ENCODE data around the gene COQ8A. TPM values are rescaled to one million over a fixed set of nuclear protein-coding genes. Genes with fewer than 3 reads are reported as not detected.

The COQ8A gene
- polyA plus RNA-seq (2012; ENCODE audit: low read depth, missing spikeins), result 10.4 TPM

GRCh38 chr1:226940029-226940805 lies at the start of gene COQ8A:
TSS of gene COQ8A (plus strand) at chr1:226940294. CDS start at chr1:226961386, 21,092 bp downstream.
- TF ChIP-seq POLR2A (IDR thresholded peaks at IDR 0.05; ENCODE audit: low read depth, low read length) (no peak), POU2F2 (IDR thresholded peaks at IDR 0.05; ENCODE audit: low read depth, low read length) (no peak), PAX5 (IDR thresholded peaks at IDR 0.05; ENCODE audit: insufficient read depth, low read length, severe bottlenecking) (no peak), SPI1 (IDR thresholded peaks at IDR 0.05; ENCODE audit: low read depth, low read length) (peak; percentile 54), TAF1 (IDR thresholded peaks at IDR 0.05; ENCODE audit: low read depth, low read length) (no peak), POLR2AphosphoS5 (IDR thresholded peaks at IDR 0.05; ENCODE audit: low read depth, low read length) (no peak)
- DNase-seq (ENCODE audit: insufficient read length, low spot score) (peak; percentile 98), FAIRE-seq (no peak)

GRCh38 chr1:226890331-226891108 lies 49.6 kb upstream of the COQ8A start:
- DNase-seq (ENCODE audit: insufficient read length, low spot score), result no peak
- FAIRE-seq, result no peak
- TF ChIP-seq POLR2A (IDR thresholded peaks at IDR 0.05; ENCODE audit: low read depth, low read length) (no peak), POU2F2 (IDR thresholded peaks at IDR 0.05; ENCODE audit: low read depth, low read length) (no peak), POLR2AphosphoS5 (IDR thresholded peaks at IDR 0.05; ENCODE audit: low read depth, low read length) (no peak), TAF1 (IDR thresholded peaks at IDR 0.05; ENCODE audit: low read depth, low read length) (no peak), PAX5 (IDR thresholded peaks at IDR 0.05; ENCODE audit: insufficient read depth, low read length, severe bottlenecking) (no peak), SPI1 (IDR thresholded peaks at IDR 0.05; ENCODE audit: low read depth, low read length) (no peak)

GRCh38 chr1:226891346-226891745 lies 48.7 kb upstream of the COQ8A start:
- no peak for TF ChIP-seq PAX5 (IDR thresholded peaks at IDR 0.05; ENCODE audit: insufficient read depth, low read length, severe bottlenecking)
- TF ChIP-seq TAF1 (IDR thresholded peaks at IDR 0.05; ENCODE audit: low read depth, low read length), result no peak
- no peak for TF ChIP-seq POLR2AphosphoS5 (IDR thresholded peaks at IDR 0.05; ENCODE audit: low read depth, low read length)
- TF ChIP-seq POU2F2 (IDR thresholded peaks at IDR 0.05; ENCODE audit: low read depth, low read length), result no peak
- no peak for TF ChIP-seq SPI1 (IDR thresholded peaks at IDR 0.05; ENCODE audit: low read depth, low read length)
- DNase-seq (ENCODE audit: insufficient read length, low spot score), result no peak
- FAIRE-seq, result no peak

- TF ChIP-seq PAX5 (IDR thresholded peaks at IDR 0.05; ENCODE audit: insufficient read depth, low read length, severe bottlenecking) (no peak), SPI1 (IDR thresholded peaks at IDR 0.05; ENCODE audit: low read depth, low read length) (no peak), POLR2A (IDR thresholded peaks at IDR 0.05; ENCODE audit: low read depth, low read length) (no peak), POLR2AphosphoS5 (IDR thresholded peaks at IDR 0.05; ENCODE audit: low read depth, low read length) (no peak), TAF1 (IDR thresholded peaks at IDR 0.05; ENCODE audit: low read depth, low read length) (no peak), POU2F2 (IDR thresholded peaks at IDR 0.05; ENCODE audit: low read depth, low read length) (no peak)
- DNase-seq (ENCODE audit: insufficient read length, low spot score), result no peak
- no peak for FAIRE-seq
Measured at GRCh38 chr1:226891846-226892523, 48.1 kb upstream of the COQ8A start.

GRCh38 chr1:226892524-226892875 lies 47.6 kb upstream of the COQ8A start:
- FAIRE-seq (no peak), DNase-seq (ENCODE audit: insufficient read length, low spot score) (no peak)
- TF ChIP-seq SPI1 (IDR thresholded peaks at IDR 0.05; ENCODE audit: low read depth, low read length) (no peak), POLR2AphosphoS5 (IDR thresholded peaks at IDR 0.05; ENCODE audit: low read depth, low read length) (no peak), TAF1 (IDR thresholded peaks at IDR 0.05; ENCODE audit: low read depth, low read length) (no peak)

GRCh38 chr1:226893936-226894335 lies 46.2 kb upstream of the COQ8A start:
- DNase-seq (ENCODE audit: insufficient read length, low spot score) (no peak), FAIRE-seq (no peak)
- TF ChIP-seq PAX5 (IDR thresholded peaks at IDR 0.05; ENCODE audit: insufficient read depth, low read length, severe bottlenecking) (no peak), POLR2AphosphoS5 (IDR thresholded peaks at IDR 0.05; ENCODE audit: low read depth, low read length) (no peak), SPI1 (IDR thresholded peaks at IDR 0.05; ENCODE audit: low read depth, low read length) (no peak), TAF1 (IDR thresholded peaks at IDR 0.05; ENCODE audit: low read depth, low read length) (no peak), POU2F2 (IDR thresholded peaks at IDR 0.05; ENCODE audit: low read depth, low read length) (no peak), POLR2A (IDR thresholded peaks at IDR 0.05; ENCODE audit: low read depth, low read length) (no peak)

GRCh38 chr1:226894826-226895225 lies 45.3 kb upstream of the COQ8A start:
- TF ChIP-seq POU2F2 (IDR thresholded peaks at IDR 0.05; ENCODE audit: low read depth, low read length) (no peak), SPI1 (IDR thresholded peaks at IDR 0.05; ENCODE audit: low read depth, low read length) (no peak), PAX5 (IDR thresholded peaks at IDR 0.05; ENCODE audit: insufficient read depth, low read length, severe bottlenecking) (no peak), TAF1 (IDR thresholded peaks at IDR 0.05; ENCODE audit: low read depth, low read length) (no peak), POLR2A (IDR thresholded peaks at IDR 0.05; ENCODE audit: low read depth, low read length) (no peak), POLR2AphosphoS5 (IDR thresholded peaks at IDR 0.05; ENCODE audit: low read depth, low read length) (no peak)
- DNase-seq (ENCODE audit: insufficient read length, low spot score) (no peak), FAIRE-seq (no peak)

GRCh38 chr1:226895644-226896043 lies 44.5 kb upstream of the COQ8A start:
- DNase-seq (ENCODE audit: insufficient read length, low spot score), result no peak
- FAIRE-seq, result no peak
- TF ChIP-seq POLR2A (IDR thresholded peaks at IDR 0.05; ENCODE audit: low read depth, low read length), result no peak

GRCh38 chr1:226898246-226898645 lies 41.8 kb upstream of the COQ8A start:
- no peak for FAIRE-seq
- no peak for TF ChIP-seq POLR2A (IDR thresholded peaks at IDR 0.05; ENCODE audit: low read depth, low read length)
- TF ChIP-seq POU2F2 (IDR thresholded peaks at IDR 0.05; ENCODE audit: low read depth, low read length), result no peak
- TF ChIP-seq SPI1 (IDR thresholded peaks at IDR 0.05; ENCODE audit: low read depth, low read length), result no peak
- no peak for TF ChIP-seq TAF1 (IDR thresholded peaks at IDR 0.05; ENCODE audit: low read depth, low read length)
- no peak for TF ChIP-seq PAX5 (IDR thresholded peaks at IDR 0.05; ENCODE audit: insufficient read depth, low read length, severe bottlenecking)
- no peak for TF ChIP-seq POLR2AphosphoS5 (IDR thresholded peaks at IDR 0.05; ENCODE audit: low read depth, low read length)
- DNase-seq (ENCODE audit: insufficient read length, low spot score), result no peak
